ENCODE measurements around the gene SLC9A9.

Gene SLC9A9

GRCh38 chr3:143686638-143687197 is 161.6 kb downstream of the SLC9A9 start:
- no peak for DNase-seq (ENCODE audit: low spot score)

- DNase-seq (ENCODE audit: low spot score), result no peak
Observed at GRCh38 chr3:143685491-143685890, 162.8 kb downstream of the SLC9A9 start.

- no peak for DNase-seq (ENCODE audit: low spot score)
Observed at GRCh38 chr3:143677430-143677829, 170.8 kb downstream of the SLC9A9 start.

- DNase-seq (ENCODE audit: low spot score), result no peak
Observed at GRCh38 chr3:143676747-143677146, 171.5 kb downstream of the SLC9A9 start.

GRCh38 chr3:143676021-143676420 is 172.2 kb downstream of the SLC9A9 start:
- DNase-seq (ENCODE audit: low spot score), result no peak

GRCh38 chr3:143674100-143674968 is 173.9 kb downstream of the SLC9A9 start:
- DNase-seq (ENCODE audit: low spot score), result peak; percentile 97

- DNase-seq (ENCODE audit: low spot score), result peak; percentile 54
Observed at GRCh38 chr3:143672396-143673165, 175.7 kb downstream of the SLC9A9 start.

- peak; percentile 33 for DNase-seq (ENCODE audit: low spot score)
Observed at GRCh38 chr3:143671626-143672025, 176.6 kb downstream of the SLC9A9 start.

GRCh38 chr3:143668924-143669790 is 179.1 kb downstream of the SLC9A9 start:
- peak; percentile 75 for DNase-seq (ENCODE audit: low spot score)

- DNase-seq (ENCODE audit: low spot score), result peak; percentile 10
Observed at GRCh38 chr3:143668385-143668784, 179.9 kb downstream of the SLC9A9 start.

GRCh38 chr3:143661677-143662076 is 186.6 kb downstream of the SLC9A9 start:
- DNase-seq (ENCODE audit: low spot score), result no peak

GRCh38 chr3:143658861-143659260 is 189.4 kb downstream of the SLC9A9 start:
- DNase-seq (ENCODE audit: low spot score), result no peak

GRCh38 chr3:143658116-143658515 is 190.2 kb downstream of the SLC9A9 start:
- DNase-seq (ENCODE audit: low spot score), result no peak

GRCh38 chr3:143657391-143657790 is 190.9 kb downstream of the SLC9A9 start:
- no peak for DNase-seq (ENCODE audit: low spot score)

- no peak for DNase-seq (ENCODE audit: low spot score)
Observed at GRCh38 chr3:143654906-143655305, 193.4 kb downstream of the SLC9A9 start.

- no peak for DNase-seq (ENCODE audit: low spot score)
Observed at GRCh38 chr3:143653935-143654334, 194.3 kb downstream of the SLC9A9 start.

GRCh38 chr3:143653493-143653892 is 194.8 kb downstream of the SLC9A9 start:
- DNase-seq (ENCODE audit: low spot score), result no peak

GRCh38 chr3:143652118-143652517 is 196.2 kb downstream of the SLC9A9 start:
- no peak for DNase-seq (ENCODE audit: low spot score)

- DNase-seq (ENCODE audit: low spot score), result no peak
Observed at GRCh38 chr3:143650827-143651226, 197.4 kb downstream of the SLC9A9 start.

- no peak for DNase-seq (ENCODE audit: low spot score)
Observed at GRCh38 chr3:143650120-143650519, 198.1 kb downstream of the SLC9A9 start.

GRCh38 chr3:143648708-143649107 is 199.6 kb downstream of the SLC9A9 start:
- DNase-seq (ENCODE audit: low spot score), result no peak

- no peak for DNase-seq (ENCODE audit: low spot score)
Observed at GRCh38 chr3:143648218-143648617, 200.1 kb downstream of the SLC9A9 start.

Measured in NAMALWA (cell line).